ENCODE results near the gene SPTBN1. TPM values are rescaled to one million over a fixed set of nuclear protein-coding genes. Genes with fewer than 3 reads are reported as not detected.
A peak's percentile ranks its signal among the peaks of the same experiment; 100 is the strongest.

Gene SPTBN1
- total RNA-seq, 4 donors from 2014 or later: 65.0 to 217 (median 85.3) TPM

DNA sequence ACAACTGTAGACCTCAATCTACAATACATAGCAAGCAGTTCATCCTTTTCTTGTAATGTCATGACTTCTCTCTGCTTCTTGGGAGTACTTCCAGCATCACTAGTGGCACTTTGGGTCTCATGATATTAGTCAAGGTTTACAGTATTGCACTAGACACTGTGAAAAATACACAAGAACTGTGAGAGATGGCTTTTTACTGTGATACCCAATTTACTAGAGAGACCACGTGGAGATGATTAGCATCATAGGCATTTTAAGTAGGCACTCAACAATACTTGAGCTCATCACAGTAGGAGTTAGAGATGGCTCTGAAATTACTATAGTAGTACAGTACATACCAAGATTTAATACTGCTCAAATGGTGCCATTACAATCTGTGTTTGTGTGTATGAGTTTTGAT lies 154.6 kb downstream of the SPTBN1 start:
- intact Hi-C loops (cut with DNase I): no loop called here
- no peak for DNase-seq
- Histone ChIP-seq H3K27ac (no peak overlapping the region), H3K27me3 (no peaks in the 10 kb centered on the region), H3K36me3 (peaks cover 0 to 30% (median 0%) of the 10 kb centered on the region in 3 donors), H3K9me3 (no peaks in the 10 kb centered on the region), H3K4me3 (no peak overlapping the region), H3K4me1 (peaks cover 0 to 49% (median 6%) of the 10 kb centered on the region in 3 donors)
- WGBS, 2 donors: 63 to 71% methylated on average over 1 of the region's 1 CpG
- TF ChIP-seq, protein P1, sequence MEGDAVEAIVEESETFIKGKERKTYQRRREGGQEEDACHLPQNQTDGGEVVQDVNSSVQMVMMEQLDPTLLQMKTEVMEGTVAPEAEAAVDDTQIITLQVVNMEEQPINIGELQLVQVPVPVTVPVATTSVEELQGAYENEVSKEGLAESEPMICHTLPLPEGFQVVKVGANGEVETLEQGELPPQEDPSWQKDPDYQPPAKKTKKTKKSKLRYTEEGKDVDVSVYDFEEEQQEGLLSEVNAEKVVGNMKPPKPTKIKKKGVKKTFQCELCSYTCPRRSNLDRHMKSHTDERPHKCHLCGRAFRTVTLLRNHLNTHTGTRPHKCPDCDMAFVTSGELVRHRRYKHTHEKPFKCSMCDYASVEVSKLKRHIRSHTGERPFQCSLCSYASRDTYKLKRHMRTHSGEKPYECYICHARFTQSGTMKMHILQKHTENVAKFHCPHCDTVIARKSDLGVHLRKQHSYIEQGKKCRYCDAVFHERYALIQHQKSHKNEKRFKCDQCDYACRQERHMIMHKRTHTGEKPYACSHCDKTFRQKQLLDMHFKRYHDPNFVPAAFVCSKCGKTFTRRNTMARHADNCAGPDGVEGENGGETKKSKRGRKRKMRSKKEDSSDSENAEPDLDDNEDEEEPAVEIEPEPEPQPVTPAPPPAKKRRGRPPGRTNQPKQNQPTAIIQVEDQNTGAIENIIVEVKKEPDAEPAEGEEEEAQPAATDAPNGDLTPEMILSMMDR (IDR thresholded peaks at IDR 0.05): no peak

DNA sequence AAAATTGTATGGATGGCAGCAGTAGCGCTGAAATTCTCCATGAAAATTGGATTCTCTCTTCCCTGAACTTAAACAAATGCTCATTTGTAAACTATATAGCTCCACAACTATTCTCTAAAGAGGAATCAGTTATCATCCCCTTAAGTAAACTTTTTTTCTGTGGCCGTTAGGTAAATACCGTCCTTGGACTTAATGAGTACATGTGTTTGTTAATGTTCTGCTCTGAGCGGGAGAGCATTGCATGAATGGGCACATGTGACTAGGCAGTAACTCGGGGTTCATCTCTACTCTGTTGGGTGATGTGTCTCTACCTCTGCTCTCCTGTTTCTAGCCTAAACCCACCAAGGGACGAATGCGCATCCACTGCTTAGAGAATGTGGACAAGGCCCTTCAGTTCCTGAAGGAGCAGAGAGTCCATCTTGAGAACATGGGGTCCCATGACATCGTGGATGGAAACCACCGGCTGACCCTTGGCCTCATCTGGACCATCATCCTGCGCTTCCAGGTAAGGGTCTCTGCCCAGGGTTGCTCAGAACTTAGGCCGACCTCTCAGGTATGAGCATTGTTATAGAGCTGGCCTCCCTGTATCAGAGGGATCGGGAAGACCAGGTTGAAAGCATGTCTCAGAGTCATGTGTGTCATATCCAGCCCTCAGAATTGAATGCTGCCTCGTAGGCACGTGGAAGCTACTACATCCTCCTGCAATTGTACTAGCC lies 155.9 kb downstream of the SPTBN1 start:
- TF ChIP-seq POLR2A (IDR thresholded peaks at IDR 0.05): no peak
- TF ChIP-seq, protein P1 (IDR thresholded peaks at IDR 0.05): no peak
- H3K9me3 ChIP-seq: no peaks in the 10 kb centered on the region
- WGBS, 2 donors: 94 to 96% methylated on average over 8 to 14 of the region's 14 CpGs
- no peaks in the 10 kb centered on the region for H3K27me3 ChIP-seq
- H3K4me1 ChIP-seq: peaks cover 0 to 38% (median 0%) of the 10 kb centered on the region in 3 donors
- H3K27ac ChIP-seq: no peak overlapping the region
- no peak overlapping the region for H3K4me3 ChIP-seq
- peaks cover 0 to 43% (median 0%) of the 10 kb centered on the region in 3 donors for H3K36me3 ChIP-seq
- no peak for DNase-seq
- intact Hi-C loops (cut with DNase I): no loop called here

DNA sequence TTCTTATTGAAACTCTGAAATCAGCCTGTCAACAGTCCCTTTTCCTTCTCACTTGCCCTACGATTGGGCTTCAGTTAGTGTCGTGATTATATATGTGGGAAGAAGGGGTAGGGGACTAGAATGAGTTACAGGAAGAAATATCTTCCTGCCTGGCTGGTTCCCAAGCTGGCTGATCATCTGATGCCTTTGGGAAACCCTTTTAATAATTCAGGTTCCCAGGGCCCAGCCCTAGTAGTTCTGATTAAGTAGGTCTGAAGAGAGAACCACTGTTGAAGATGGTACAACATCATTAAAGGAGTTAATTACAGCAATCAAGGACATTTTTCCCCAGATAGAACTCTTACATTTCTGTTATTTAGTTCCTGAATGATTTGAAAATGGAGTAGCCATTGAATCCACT lies 157.3 kb downstream of the SPTBN1 start:
- TF ChIP-seq, protein P1 (IDR thresholded peaks at IDR 0.05): no peak
- no peak for TF ChIP-seq POLR2A (IDR thresholded peaks at IDR 0.05)
- Histone ChIP-seq H3K36me3 (peaks cover 0 to 57% (median 2%) of the 10 kb centered on the region in 3 donors), H3K4me1 (peaks cover 0 to 50% (median 0%) of the 10 kb centered on the region in 3 donors), H3K27me3 (no peaks in the 10 kb centered on the region), H3K9me3 (no peaks in the 10 kb centered on the region), H3K4me3 (no peak overlapping the region), H3K27ac (peak overlapping the region in 2 of 4 donors; percentile 10 to 20)
- WGBS, 2 donors: 52 to 63% methylated on average over 2 of the region's 2 CpGs
- DNase-seq: no peak
- intact Hi-C loops (cut with DNase I): no loop called here

DNA sequence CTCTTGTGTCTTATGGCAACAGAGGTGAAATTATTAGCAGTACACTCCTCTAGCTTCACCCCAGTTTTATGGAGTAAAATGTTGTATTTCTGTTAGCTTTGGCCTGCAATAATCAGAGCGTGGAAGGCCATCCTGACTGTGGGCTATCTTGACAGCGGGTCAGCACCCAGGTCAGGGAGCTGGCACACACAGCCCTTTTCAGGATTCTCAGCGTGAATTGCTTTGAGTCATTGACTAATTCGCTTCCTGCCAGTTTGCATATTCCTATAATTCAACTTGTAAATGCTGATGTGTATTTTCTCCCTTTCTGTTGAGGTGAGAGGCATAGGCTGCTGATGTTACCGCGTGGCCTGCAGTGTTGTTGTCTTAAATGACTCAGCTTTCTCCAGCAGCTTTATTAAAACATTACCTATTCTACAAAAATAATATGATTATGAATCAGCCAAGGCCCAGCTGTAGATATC lies 157.7 kb downstream of the SPTBN1 start:
- peak overlapping the region in 2 of 4 donors; percentile 1 to 20 for H3K27ac ChIP-seq

DNA sequence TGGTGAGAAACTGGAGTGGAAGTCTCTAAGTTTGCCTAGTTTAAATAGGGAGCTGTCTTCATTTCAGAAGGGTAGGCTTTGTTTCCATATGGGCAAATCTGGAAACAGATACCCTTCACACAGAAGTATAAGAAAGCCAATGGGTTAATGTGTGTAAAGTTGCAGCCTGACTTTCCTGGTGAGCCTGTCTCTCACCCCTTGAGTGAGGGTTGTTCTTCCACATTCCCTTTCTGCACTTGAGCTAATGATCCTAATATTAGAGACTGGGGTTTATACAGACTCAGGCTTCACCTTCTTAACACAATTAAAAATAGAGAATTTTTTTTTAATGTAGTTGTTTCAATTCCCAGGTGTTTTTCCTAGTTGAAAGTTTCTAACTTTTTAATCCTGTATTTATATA lies 158.7 kb downstream of the SPTBN1 start:
- TF ChIP-seq, protein P1 (IDR thresholded peaks at IDR 0.05): no peak
- no peak for TF ChIP-seq POLR2A (IDR thresholded peaks at IDR 0.05)
- H3K36me3 ChIP-seq: peaks cover 0 to 71% (median 2%) of the 10 kb centered on the region in 3 donors
- peaks cover 0 to 59% (median 4%) of the 10 kb centered on the region in 3 donors for H3K4me1 ChIP-seq
- H3K4me3 ChIP-seq: no peak overlapping the region
- no peak for DNase-seq
- H3K27me3 ChIP-seq: no peaks in the 10 kb centered on the region
- H3K9me3 ChIP-seq: no peaks in the 10 kb centered on the region
- intact Hi-C loops (cut with DNase I): no loop called here
- H3K27ac ChIP-seq: no peak overlapping the region

More for the DNA sequence above, 157.7 kb downstream of the SPTBN1 start:
- H3K36me3 ChIP-seq: peaks cover 0 to 61% (median 2%) of the 10 kb centered on the region in 3 donors
- peaks cover 0 to 55% (median 4%) of the 10 kb centered on the region in 3 donors for H3K4me1 ChIP-seq
- H3K27me3 ChIP-seq: no peaks in the 10 kb centered on the region
- H3K4me3 ChIP-seq: no peak overlapping the region
- no peak for TF ChIP-seq POLR2A (IDR thresholded peaks at IDR 0.05)
- TF ChIP-seq, protein P1 (IDR thresholded peaks at IDR 0.05): no peak
- H3K9me3 ChIP-seq: no peaks in the 10 kb centered on the region
- 41 to 65% methylated on average over 6 of the region's 6 CpGs for WGBS, 2 donors
- no peak for DNase-seq
- intact Hi-C loops (cut with DNase I): no loop called here
